PC-3 (cell line): Measurements from ENCODE around the gene PRDM9. TPM values are rescaled to one million over a fixed set of nuclear protein-coding genes. Genes with fewer than 3 reads are reported as not detected.

ENCODE experiments used
- ATAC-seq: fragments of 200-7000 bp; cut with Tn5 transposase; 2 replicates; pipeline ENCODE4 v1.9.1; 2020; ENCODE audit warnings: mild to moderate bottlenecking, moderate library complexity
- BruUV-seq: library from RNA; stranded (reverse); fragments of 400-500 nt; replicated peaks from 2 replicates; lab custom pipeline; 2021; lab: Mats Ljungman, UMichigan
- CTCF ChIA-PET: fragments of 300-600 bp; sonication (Branson Sonifier 250); formaldehyde crosslinking; loops from one replicate; lab custom pipeline; 2022; ENCODE audit warnings: antibody characterized with exemption; lab: Charles Lee
- POLR2A ChIA-PET: fragments of 300-600 bp; sonication (Branson Sonifier 250); formaldehyde crosslinking; loops from one replicate; lab custom pipeline; 2022; ENCODE audit warnings: antibody characterized with exemption; ENCODE audit not compliant: unreplicated experiment; lab: Charles Lee
- DNase-seq: peaks from one replicate; pipeline ENCODE4 v3.0.0-alpha.2; 2015
- H2AFZ ChIP-seq: fragments of 300-600 bp; sonication (generic); 2 replicates; pipeline ENCODE4 v1.6.0; 2016; ENCODE audit warnings: antibody characterized with exemption, low read length
- H3F3A ChIP-seq: fragments of 300-600 bp; sonication (generic); one replicate; pipeline ENCODE4 v1.6.0; 2017; ENCODE audit warnings: antibody characterized with exemption, low read length, control low read depth, mild to moderate bottlenecking; ENCODE audit not compliant: unreplicated experiment
- H3K27ac ChIP-seq: fragments of 300-600 bp; sonication (generic); 2 replicates; pipeline ENCODE4 v1.5.1; 2016; ENCODE audit warnings: mild to moderate bottlenecking, low read length
- H3K27me3 ChIP-seq: fragments of 300-600 bp; sonication (generic); 2 replicates; pipeline ENCODE4 v1.6.1; 2016; ENCODE audit warnings: low read length, mixed read lengths
- H3K36me3 ChIP-seq: fragments of 300-600 bp; sonication (generic); 2 replicates; pipeline ENCODE4 v1.6.1; 2016; ENCODE audit warnings: low read depth, mixed run types, low read length, mixed read lengths
- H3K4me1 ChIP-seq: fragments of 300-600 bp; sonication (generic); 2 replicates; pipeline ENCODE4 v1.5.1; 2016; ENCODE audit warnings: low read length; ENCODE audit not compliant: insufficient read depth
- H3K4me2 ChIP-seq: fragments of 300-600 bp; sonication (generic); 2 replicates; pipeline ENCODE4 v1.6.0; 2016; ENCODE audit warnings: low read length
- H3K4me3 ChIP-seq: fragments of 300-600 bp; sonication (generic); 2 replicates; pipeline ENCODE4 v1.5.1; 2016; ENCODE audit warnings: mild to moderate bottlenecking, low read length, mixed read lengths
- H3K79me2 ChIP-seq: fragments of 300-600 bp; sonication (generic); 2 replicates; pipeline ENCODE4 v1.6.1; 2017; ENCODE audit warnings: low read length, mixed read lengths
- H3K9ac ChIP-seq: fragments of 300-600 bp; sonication (generic); 2 replicates; pipeline ENCODE4 v1.6.0; 2016; ENCODE audit warnings: mild to moderate bottlenecking, low read length
- H3K9me2 ChIP-seq: fragments of 300-600 bp; sonication (generic); replicated peaks from 2 replicates; pipeline ENCODE4 v1.6.1; 2016; ENCODE audit warnings: mixed run types, low read length, mixed read lengths
- H3K9me3 ChIP-seq: fragments of 300-600 bp; sonication (generic); 2 replicates; pipeline ENCODE4 v1.6.1; 2016; ENCODE audit warnings: low read length, mixed read lengths
- H4K20me1 ChIP-seq: fragments of 300-600 bp; sonication (generic); 2 replicates; pipeline ENCODE4 v1.6.1; 2016; ENCODE audit warnings: low read length, mixed read lengths
- EZH2 ChIP-seq: fragments of 300-600 bp; sonication (generic); IDR thresholded peaks from one replicate; pipeline ENCODE4 v1.6.1; 2017; ENCODE audit warnings: antibody characterized with exemption, mild to moderate bottlenecking, low read length; ENCODE audit not compliant: unreplicated experiment
- EZH2phosphoT487 ChIP-seq: fragments of 300-600 bp; sonication (generic); IDR thresholded peaks from 2 replicates; pipeline ENCODE4 v1.6.1; 2018; ENCODE audit warnings: mild to moderate bottlenecking, antibody characterized with exemption, low read length, borderline replicate concordance
- intact Hi-C: fragments of 100-400 bp; cut with micrococcal nuclease; formaldehyde crosslinking; loops from 2 replicates; pipeline ENCODE4 v1.9.0; 2023
- total RNA-seq: library from RNA; depleted of rRNA; stranded (reverse); fragments of >200 nt; gene quantifications from 2 replicates; pipeline ENCODE4 v1.2.3, GENCODE V29; 2014
- TF ChIP-seq, protein P1 (sequence below): fragments of 300-600 bp; sonication (generic); conservative IDR thresholded peaks from 2 replicates; pipeline ENCODE4 v1.5.1; 2017; ENCODE audit warnings: antibody characterized with exemption, low read depth, mild to moderate bottlenecking, low read length

The PRDM9 gene
- total RNA-seq, 1 experiment from 2014 or later: 0.11 TPM

DNA sequence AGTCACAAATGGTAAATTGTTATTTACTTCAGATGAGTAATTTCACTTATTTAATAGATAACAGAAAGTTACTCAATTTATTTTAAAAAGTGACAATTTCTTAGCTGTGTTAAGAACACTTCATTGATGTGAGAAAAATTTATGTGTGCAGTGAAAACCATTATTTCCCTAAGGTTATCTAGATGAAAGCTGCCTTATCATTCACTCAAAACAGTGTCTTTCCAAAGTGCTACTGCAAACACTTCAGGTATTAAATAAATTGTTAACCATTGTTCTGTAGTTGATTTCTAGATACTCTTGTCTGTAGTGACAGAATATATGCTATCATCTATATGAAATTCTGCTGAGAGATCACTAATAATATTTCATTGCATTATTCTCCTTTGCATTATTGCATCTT, 33.5 kb upstream of the PRDM9 start:
- DNase-seq (no peak), ATAC-seq (no peak)
- Histone ChIP-seq H2AFZ (no peak overlapping the region), H3K4me2 (no peak overlapping the region), H4K20me1 (no peaks in the 10 kb centered on the region), H3K27me3 (no peaks in the 10 kb centered on the region), H3K27ac (no peak overlapping the region), H3F3A (no peaks in the 10 kb centered on the region), H3K9ac (no peak overlapping the region), H3K36me3 (no peaks in the 10 kb centered on the region), H3K9me2 (no peaks in the 10 kb centered on the region), H3K79me2 (no peaks in the 10 kb centered on the region), H3K4me1 (no peaks in the 10 kb centered on the region), H3K4me3 (no peak overlapping the region), H3K9me3 (no peaks in the 10 kb centered on the region)
- TF ChIP-seq EZH2: no peak
- no peak for TF ChIP-seq EZH2phosphoT487
- TF ChIP-seq, protein P1, sequence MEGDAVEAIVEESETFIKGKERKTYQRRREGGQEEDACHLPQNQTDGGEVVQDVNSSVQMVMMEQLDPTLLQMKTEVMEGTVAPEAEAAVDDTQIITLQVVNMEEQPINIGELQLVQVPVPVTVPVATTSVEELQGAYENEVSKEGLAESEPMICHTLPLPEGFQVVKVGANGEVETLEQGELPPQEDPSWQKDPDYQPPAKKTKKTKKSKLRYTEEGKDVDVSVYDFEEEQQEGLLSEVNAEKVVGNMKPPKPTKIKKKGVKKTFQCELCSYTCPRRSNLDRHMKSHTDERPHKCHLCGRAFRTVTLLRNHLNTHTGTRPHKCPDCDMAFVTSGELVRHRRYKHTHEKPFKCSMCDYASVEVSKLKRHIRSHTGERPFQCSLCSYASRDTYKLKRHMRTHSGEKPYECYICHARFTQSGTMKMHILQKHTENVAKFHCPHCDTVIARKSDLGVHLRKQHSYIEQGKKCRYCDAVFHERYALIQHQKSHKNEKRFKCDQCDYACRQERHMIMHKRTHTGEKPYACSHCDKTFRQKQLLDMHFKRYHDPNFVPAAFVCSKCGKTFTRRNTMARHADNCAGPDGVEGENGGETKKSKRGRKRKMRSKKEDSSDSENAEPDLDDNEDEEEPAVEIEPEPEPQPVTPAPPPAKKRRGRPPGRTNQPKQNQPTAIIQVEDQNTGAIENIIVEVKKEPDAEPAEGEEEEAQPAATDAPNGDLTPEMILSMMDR: no peak
- no TSS peak for BruUV-seq
- POLR2A ChIA-PET: no interaction called here
- intact Hi-C loops: no loop called here
- CTCF ChIA-PET: no interaction called here

DNA sequence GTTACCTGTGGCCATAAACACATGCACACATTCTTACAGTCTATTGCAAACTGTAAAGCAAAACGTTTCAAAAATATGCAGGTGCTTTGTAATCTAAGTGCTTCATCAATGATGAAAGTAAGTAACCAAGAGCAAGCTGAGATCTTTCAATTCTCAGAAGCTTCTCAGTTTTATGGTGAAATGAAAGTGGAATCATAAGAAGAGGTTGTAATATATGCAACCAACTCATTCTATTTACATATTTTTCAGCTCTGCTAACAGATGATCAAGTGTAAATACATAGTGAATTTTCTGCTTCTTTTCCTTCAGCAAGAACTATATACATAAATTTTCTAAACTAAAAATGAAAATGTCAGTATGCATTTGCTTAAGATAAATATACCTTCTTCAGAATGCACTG, 33.1 kb upstream of the PRDM9 start:
- BruUV-seq: no TSS peak
- ATAC-seq (no peak), DNase-seq (no peak)
- Histone ChIP-seq H3F3A (no peaks in the 10 kb centered on the region), H3K27ac (no peak overlapping the region), H3K9ac (no peak overlapping the region), H3K9me3 (no peaks in the 10 kb centered on the region), H3K4me3 (no peak overlapping the region), H3K79me2 (no peaks in the 10 kb centered on the region), H4K20me1 (no peaks in the 10 kb centered on the region), H3K4me2 (no peak overlapping the region), H3K36me3 (no peaks in the 10 kb centered on the region), H3K4me1 (no peaks in the 10 kb centered on the region), H3K9me2 (no peaks in the 10 kb centered on the region), H3K27me3 (no peaks in the 10 kb centered on the region), H2AFZ (no peak overlapping the region)
- CTCF ChIA-PET: interaction anchor here (0.7 kb wide), 1 partner anchor 24 kb away, joined by 3 read pairs; no protein-coding TSS in a partner anchor
- intact Hi-C loops: no loop called here
- POLR2A ChIA-PET: no interaction called here
- TF ChIP-seq, protein P1: no peak
- TF ChIP-seq EZH2 (no peak), EZH2phosphoT487 (no peak)

DNA sequence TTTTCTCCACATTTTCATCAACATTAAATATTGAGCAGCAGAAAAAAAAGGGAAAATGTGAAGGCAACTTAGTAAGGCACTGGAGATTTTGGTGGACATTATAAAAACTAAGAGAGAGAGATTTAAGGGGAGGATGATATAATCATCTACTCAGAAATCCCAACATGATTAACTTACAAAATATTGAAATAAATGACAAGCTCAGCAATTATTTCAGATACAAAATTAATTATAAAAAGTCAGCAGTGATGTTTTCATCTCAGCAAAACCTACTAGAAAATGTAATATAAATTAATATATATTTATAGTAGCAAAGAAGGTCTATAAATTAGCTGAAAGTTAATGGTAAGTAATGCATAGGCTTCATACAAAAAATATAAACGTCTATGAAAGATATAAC, 30.8 kb upstream of the PRDM9 start:
- H3K4me1 ChIP-seq: no peaks in the 10 kb centered on the region
- H3K27ac ChIP-seq: no peak overlapping the region
- no peak overlapping the region for H3K9ac ChIP-seq
- H2AFZ ChIP-seq: no peak overlapping the region
- H3F3A ChIP-seq: no peaks in the 10 kb centered on the region
- H3K9me3 ChIP-seq: no peaks in the 10 kb centered on the region
- no peak overlapping the region for H3K4me3 ChIP-seq
- H3K27me3 ChIP-seq: no peaks in the 10 kb centered on the region
- POLR2A ChIA-PET: no interaction called here
- no peak for ATAC-seq
- no peaks in the 10 kb centered on the region for H3K79me2 ChIP-seq
- no TSS peak for BruUV-seq
- intact Hi-C loops: no loop called here
- no peak for TF ChIP-seq EZH2phosphoT487
- TF ChIP-seq, protein P1: no peak
- no peak for TF ChIP-seq EZH2
- DNase-seq: no peak
- no peaks in the 10 kb centered on the region for H4K20me1 ChIP-seq
- CTCF ChIA-PET: no interaction called here
- H3K9me2 ChIP-seq: no peaks in the 10 kb centered on the region
- no peaks in the 10 kb centered on the region for H3K36me3 ChIP-seq
- no peak overlapping the region for H3K4me2 ChIP-seq
